Liver (tissue), 9 donors: ENCODE measurements around the gene APOA5. TPM values are rescaled to one million over a fixed set of nuclear protein-coding genes. Genes with fewer than 3 reads are reported as not detected.
A peak's percentile ranks its signal among the peaks of the same experiment; 100 is the strongest.

ENCODE experiments used
- DNase-seq: peaks from one replicate; pipeline ENCODE4 v3.0.0-alpha.2; 2017; ENCODE audit warnings: low spot score
- H3K27ac ChIP-seq, 2 donors: one replicate each; pipeline ENCODE4 v1.7.0; 2013; ENCODE audit warnings: inconsistent platforms in 2 of 2, low read length in 2 of 2, control low read depth in 1 of 2, low read depth in 1 of 2, mild to moderate bottlenecking in 1 of 2
- H3K27me3 ChIP-seq, 4 donors: one replicate each; pipeline versions ENCODE4 v1.6.1 to v1.7.0; 2013; ENCODE audit warnings: low read length in 3 of 4, inconsistent platforms in 1 of 4, mild to moderate bottlenecking in 1 of 4, moderate library complexity in 1 of 4; ENCODE audit not compliant: control insufficient read depth in 4 of 4, insufficient read depth in 4 of 4
- H3K36me3 ChIP-seq, 4 donors: one replicate each; pipeline versions ENCODE4 v1.6.1 to v1.7.0; 2013; ENCODE audit warnings: low read length in 3 of 4, mild to moderate bottlenecking in 3 of 4, low read depth in 1 of 4, moderate library complexity in 1 of 4; ENCODE audit not compliant: control insufficient read depth in 4 of 4, insufficient read depth in 3 of 4
- H3K4me1 ChIP-seq, 4 donors: one replicate each; pipeline versions ENCODE4 v1.6.1 to v1.7.0; 2013; ENCODE audit warnings: low read length in 3 of 4, mild to moderate bottlenecking in 3 of 4, moderate library complexity in 1 of 4; ENCODE audit not compliant: control insufficient read depth in 4 of 4, insufficient read depth in 4 of 4
- H3K4me3 ChIP-seq, 3 donors: one replicate each; pipeline versions ENCODE4 v1.6.1 to v1.7.0; 2013; ENCODE audit warnings: low read length in 3 of 3, control low read depth in 1 of 3, low read depth in 1 of 3, mild to moderate bottlenecking in 1 of 3
- H3K9ac ChIP-seq, 2 donors: one replicate each; pipeline ENCODE4 v1.7.0; 2013; ENCODE audit warnings: low read length in 2 of 2, mild to moderate bottlenecking in 2 of 2, moderate library complexity in 2 of 2, control low read depth in 1 of 2, low read depth in 1 of 2
- H3K9me3 ChIP-seq, 4 donors: one replicate each; pipeline versions ENCODE4 v1.6.1 to v1.7.0; 2013; ENCODE audit warnings: low read length in 3 of 4; ENCODE audit not compliant: control insufficient read depth in 4 of 4
- EGR1 ChIP-seq, 2 donors: IDR thresholded peaks; 2 replicates each; pipeline ENCODE4 v1.6.1; 2016 to 2018; ENCODE audit warnings: antibody characterized with exemption in 2 of 2, low read depth in 2 of 2
- FOXA2 ChIP-seq: IDR thresholded peaks from 2 replicates; pipeline ENCODE4 v1.6.1; 2016; ENCODE audit warnings: antibody characterized with exemption
- GABPA ChIP-seq, 2 donors: IDR thresholded peaks in 1 of 2; conservative IDR thresholded peaks in 1 of 2; 2 replicates each; pipeline ENCODE4 v1.6.1; 2016; ENCODE audit warnings: antibody characterized with exemption in 2 of 2, mild to moderate bottlenecking in 1 of 2, moderate library complexity in 1 of 2
- HNF4G ChIP-seq: IDR thresholded peaks from 2 replicates; pipeline ENCODE4 v1.6.1; 2016; ENCODE audit warnings: antibody characterized with exemption
- JUND ChIP-seq, 2 donors: IDR thresholded peaks; 2 replicates each; pipeline ENCODE4 v1.6.1; 2016; ENCODE audit warnings: antibody characterized with exemption in 2 of 2
- NR2F2 ChIP-seq: IDR thresholded peaks from 2 replicates; pipeline ENCODE4 v1.6.1; 2016; ENCODE audit warnings: antibody characterized with exemption
- RAD21 ChIP-seq, 2 donors: IDR thresholded peaks; 2 replicates each; pipeline ENCODE4 v1.6.1; 2016; ENCODE audit warnings: antibody characterized with exemption in 2 of 2, mild to moderate bottlenecking in 2 of 2
- RXRA ChIP-seq, 2 donors: IDR thresholded peaks; 2 replicates each; pipeline ENCODE4 v1.6.1; 2017 to 2018; ENCODE audit warnings: antibody characterized with exemption in 2 of 2, mild to moderate bottlenecking in 1 of 2
- SP1 ChIP-seq: IDR thresholded peaks from 2 replicates; pipeline ENCODE4 v1.6.1; 2018; ENCODE audit warnings: antibody characterized with exemption, mild to moderate bottlenecking
- TAF1 ChIP-seq: conservative IDR thresholded peaks from 2 replicates; pipeline ENCODE4 v1.6.1; 2016; ENCODE audit warnings: antibody characterized with exemption, mild to moderate bottlenecking
- YY1 ChIP-seq: IDR thresholded peaks from 2 replicates; pipeline ENCODE4 v1.6.1; 2016; ENCODE audit warnings: antibody characterized with exemption, mild to moderate bottlenecking
- WGBS: extraction: QIAGEN DNeasy Blood & Tissue Kit; methylation state at CpG from one replicate; pipeline ENCODE4 v1.1.7; 2013; 5-methylcytosine and 5-hydroxymethylcytosine counted together
- polyA plus RNA-seq, 2 donors: library from polyadenylated mRNA; stranded (reverse) in 1 of 2; unstranded in 1 of 2; fragments of 200-250 nt in 1 of 2; fragments of >200 nt in 1 of 2; fragmentation: Nextera tagmentation in 1 of 2; extraction: Ambion mirVana in 1 of 2; gene quantifications; one replicate each; pipeline versions ENCODE4 v1.2.1 to v1.2.3, GENCODE V29; 2013 to 2015
- total RNA-seq, 2 donors: library from RNA; depleted of rRNA; stranded (reverse); fragments of >200 nt; gene quantifications; one replicate each; pipeline ENCODE4 v1.2.3, GENCODE V29; 2014
- TF ChIP-seq, protein P1 (sequence below): IDR thresholded peaks from 2 replicates; pipeline ENCODE4 v1.6.1; 2016; ENCODE audit warnings: antibody characterized with exemption
- TF ChIP-seq, protein P2 (sequence below): IDR thresholded peaks from 2 replicates; pipeline ENCODE4 v1.6.1; 2016; ENCODE audit warnings: antibody characterized with exemption, mild to moderate bottlenecking
- TF ChIP-seq, protein P3 (sequence below): IDR thresholded peaks from 2 replicates; pipeline ENCODE4 v1.6.1; 2016; ENCODE audit warnings: antibody characterized with exemption
- TF ChIP-seq, protein P4 (sequence below): fragments of 150-350 bp; IDR thresholded peaks from 2 replicates; pipeline ENCODE4 v1.5.1; 2017; ENCODE audit warnings: improper control_type of control experiment, low read depth, low read length; ENCODE audit not compliant: missing input control
- donor health status: healthy.
- donor health status: healthy.
- donor health status: healthy.
- donor health status: healthy.
- donor health status: healthy.

The APOA5 gene
- total and polyA plus RNA-seq, 4 donors = 7.3 to 1,045 (median 739) TPM

DNA sequence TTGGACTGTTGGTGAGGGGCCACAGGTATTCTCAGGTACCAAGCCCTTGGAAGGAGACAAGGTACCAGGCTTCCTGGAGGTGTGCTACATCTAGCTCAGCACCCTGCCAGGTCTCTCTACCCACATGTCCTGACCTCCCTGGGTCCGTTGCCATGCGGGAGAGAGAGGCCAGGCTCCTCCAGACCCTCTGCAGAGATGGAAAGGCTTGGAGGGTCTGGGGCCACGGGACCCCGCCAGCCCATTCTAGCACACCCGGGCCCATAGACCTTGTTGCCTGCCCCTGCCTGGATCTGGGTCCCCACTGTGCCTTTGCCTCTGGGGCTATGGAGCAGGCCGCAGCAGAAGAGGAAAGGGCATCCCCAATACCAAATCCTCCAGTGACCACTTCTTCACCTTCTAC is 35.8 kb upstream of the APOA5 start:
- no peak overlapping the region for H3K4me3 ChIP-seq
- DNase-seq = no peak
- peaks cover 25 to 63% (median 40%) of the 10 kb centered on the region in 4 donors for H3K4me1 ChIP-seq

More for the DNA sequence above, 35.8 kb upstream of the APOA5 start:
- Histone ChIP-seq H3K36me3 (no peaks in the 10 kb centered on the region), H3K9me3 (no peaks in the 10 kb centered on the region), H3K27me3 (no peaks in the 10 kb centered on the region), H3K9ac (no peak overlapping the region), H3K27ac (peak overlapping the region; percentile 83 to 86)
- 80% methylated on average over 6 of the region's 6 CpGs for WGBS
- no peak for TF ChIP-seq EGR1 (IDR thresholded peaks at IDR 0.05; ENCODE audit: low read depth in 2 of 2)
- TF ChIP-seq FOXA2 = no peak
- TF ChIP-seq JUND (IDR thresholded peaks at IDR 0.05) = no peak
- TF ChIP-seq, protein P1, sequence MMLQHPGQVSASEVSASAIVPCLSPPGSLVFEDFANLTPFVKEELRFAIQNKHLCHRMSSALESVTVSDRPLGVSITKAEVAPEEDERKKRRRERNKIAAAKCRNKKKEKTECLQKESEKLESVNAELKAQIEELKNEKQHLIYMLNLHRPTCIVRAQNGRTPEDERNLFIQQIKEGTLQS = no peak
- TF ChIP-seq TAF1 = no peak
- no peak for TF ChIP-seq GABPA (IDR thresholded peaks at IDR 0.05 in 1 of 2, conservative IDR thresholded peaks at IDR 0.05 in 1 of 2)
- no peak for TF ChIP-seq RAD21 (IDR thresholded peaks at IDR 0.05)
- TF ChIP-seq, protein P2, sequence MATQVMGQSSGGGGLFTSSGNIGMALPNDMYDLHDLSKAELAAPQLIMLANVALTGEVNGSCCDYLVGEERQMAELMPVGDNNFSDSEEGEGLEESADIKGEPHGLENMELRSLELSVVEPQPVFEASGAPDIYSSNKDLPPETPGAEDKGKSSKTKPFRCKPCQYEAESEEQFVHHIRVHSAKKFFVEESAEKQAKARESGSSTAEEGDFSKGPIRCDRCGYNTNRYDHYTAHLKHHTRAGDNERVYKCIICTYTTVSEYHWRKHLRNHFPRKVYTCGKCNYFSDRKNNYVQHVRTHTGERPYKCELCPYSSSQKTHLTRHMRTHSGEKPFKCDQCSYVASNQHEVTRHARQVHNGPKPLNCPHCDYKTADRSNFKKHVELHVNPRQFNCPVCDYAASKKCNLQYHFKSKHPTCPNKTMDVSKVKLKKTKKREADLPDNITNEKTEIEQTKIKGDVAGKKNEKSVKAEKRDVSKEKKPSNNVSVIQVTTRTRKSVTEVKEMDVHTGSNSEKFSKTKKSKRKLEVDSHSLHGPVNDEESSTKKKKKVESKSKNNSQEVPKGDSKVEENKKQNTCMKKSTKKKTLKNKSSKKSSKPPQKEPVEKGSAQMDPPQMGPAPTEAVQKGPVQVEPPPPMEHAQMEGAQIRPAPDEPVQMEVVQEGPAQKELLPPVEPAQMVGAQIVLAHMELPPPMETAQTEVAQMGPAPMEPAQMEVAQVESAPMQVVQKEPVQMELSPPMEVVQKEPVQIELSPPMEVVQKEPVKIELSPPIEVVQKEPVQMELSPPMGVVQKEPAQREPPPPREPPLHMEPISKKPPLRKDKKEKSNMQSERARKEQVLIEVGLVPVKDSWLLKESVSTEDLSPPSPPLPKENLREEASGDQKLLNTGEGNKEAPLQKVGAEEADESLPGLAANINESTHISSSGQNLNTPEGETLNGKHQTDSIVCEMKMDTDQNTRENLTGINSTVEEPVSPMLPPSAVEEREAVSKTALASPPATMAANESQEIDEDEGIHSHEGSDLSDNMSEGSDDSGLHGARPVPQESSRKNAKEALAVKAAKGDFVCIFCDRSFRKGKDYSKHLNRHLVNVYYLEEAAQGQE = no peak
- TF ChIP-seq, protein P3, sequence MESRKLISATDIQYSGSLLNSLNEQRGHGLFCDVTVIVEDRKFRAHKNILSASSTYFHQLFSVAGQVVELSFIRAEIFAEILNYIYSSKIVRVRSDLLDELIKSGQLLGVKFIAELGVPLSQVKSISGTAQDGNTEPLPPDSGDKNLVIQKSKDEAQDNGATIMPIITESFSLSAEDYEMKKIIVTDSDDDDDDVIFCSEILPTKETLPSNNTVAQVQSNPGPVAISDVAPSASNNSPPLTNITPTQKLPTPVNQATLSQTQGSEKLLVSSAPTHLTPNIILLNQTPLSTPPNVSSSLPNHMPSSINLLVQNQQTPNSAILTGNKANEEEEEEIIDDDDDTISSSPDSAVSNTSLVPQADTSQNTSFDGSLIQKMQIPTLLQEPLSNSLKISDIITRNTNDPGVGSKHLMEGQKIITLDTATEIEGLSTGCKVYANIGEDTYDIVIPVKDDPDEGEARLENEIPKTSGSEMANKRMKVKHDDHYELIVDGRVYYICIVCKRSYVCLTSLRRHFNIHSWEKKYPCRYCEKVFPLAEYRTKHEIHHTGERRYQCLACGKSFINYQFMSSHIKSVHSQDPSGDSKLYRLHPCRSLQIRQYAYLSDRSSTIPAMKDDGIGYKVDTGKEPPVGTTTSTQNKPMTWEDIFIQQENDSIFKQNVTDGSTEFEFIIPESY = no peak
- TF ChIP-seq YY1 = no peak
- TF ChIP-seq, protein P4, sequence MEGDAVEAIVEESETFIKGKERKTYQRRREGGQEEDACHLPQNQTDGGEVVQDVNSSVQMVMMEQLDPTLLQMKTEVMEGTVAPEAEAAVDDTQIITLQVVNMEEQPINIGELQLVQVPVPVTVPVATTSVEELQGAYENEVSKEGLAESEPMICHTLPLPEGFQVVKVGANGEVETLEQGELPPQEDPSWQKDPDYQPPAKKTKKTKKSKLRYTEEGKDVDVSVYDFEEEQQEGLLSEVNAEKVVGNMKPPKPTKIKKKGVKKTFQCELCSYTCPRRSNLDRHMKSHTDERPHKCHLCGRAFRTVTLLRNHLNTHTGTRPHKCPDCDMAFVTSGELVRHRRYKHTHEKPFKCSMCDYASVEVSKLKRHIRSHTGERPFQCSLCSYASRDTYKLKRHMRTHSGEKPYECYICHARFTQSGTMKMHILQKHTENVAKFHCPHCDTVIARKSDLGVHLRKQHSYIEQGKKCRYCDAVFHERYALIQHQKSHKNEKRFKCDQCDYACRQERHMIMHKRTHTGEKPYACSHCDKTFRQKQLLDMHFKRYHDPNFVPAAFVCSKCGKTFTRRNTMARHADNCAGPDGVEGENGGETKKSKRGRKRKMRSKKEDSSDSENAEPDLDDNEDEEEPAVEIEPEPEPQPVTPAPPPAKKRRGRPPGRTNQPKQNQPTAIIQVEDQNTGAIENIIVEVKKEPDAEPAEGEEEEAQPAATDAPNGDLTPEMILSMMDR = no peak
- TF ChIP-seq HNF4G = no peak
- no peak for TF ChIP-seq NR2F2
- no peak for TF ChIP-seq RXRA (IDR thresholded peaks at IDR 0.05)
- TF ChIP-seq SP1 = no peak
